ENCODE data around the gene UGT1A1.

Gene UGT1A1

GRCh38 chr2:233798335-233799086, 38.4 kb downstream of the UGT1A1 start:
- no peak overlapping the region for H3K9ac ChIP-seq (ENCODE audit: low read depth, low read length)
- H3K27me3 ChIP-seq (ENCODE audit: control insufficient read depth, insufficient read depth, low read length): no peaks in the 10 kb centered on the region
- peaks cover 6% of the 10 kb centered on the region for H3K9me3 ChIP-seq (ENCODE audit: control insufficient read depth, insufficient read depth, low read length)
- no peaks in the 10 kb centered on the region for H3K36me3 ChIP-seq (ENCODE audit: control insufficient read depth, insufficient read depth, low read length)
- H3K4me1 ChIP-seq (ENCODE audit: control insufficient read depth, insufficient read depth, low read length): no peaks in the 10 kb centered on the region
- H3K4me3 ChIP-seq (ENCODE audit: low read depth, low read length): no peak overlapping the region
- no peak overlapping the region for H3K27ac ChIP-seq (ENCODE audit: low read depth, low read length)

DNA sequence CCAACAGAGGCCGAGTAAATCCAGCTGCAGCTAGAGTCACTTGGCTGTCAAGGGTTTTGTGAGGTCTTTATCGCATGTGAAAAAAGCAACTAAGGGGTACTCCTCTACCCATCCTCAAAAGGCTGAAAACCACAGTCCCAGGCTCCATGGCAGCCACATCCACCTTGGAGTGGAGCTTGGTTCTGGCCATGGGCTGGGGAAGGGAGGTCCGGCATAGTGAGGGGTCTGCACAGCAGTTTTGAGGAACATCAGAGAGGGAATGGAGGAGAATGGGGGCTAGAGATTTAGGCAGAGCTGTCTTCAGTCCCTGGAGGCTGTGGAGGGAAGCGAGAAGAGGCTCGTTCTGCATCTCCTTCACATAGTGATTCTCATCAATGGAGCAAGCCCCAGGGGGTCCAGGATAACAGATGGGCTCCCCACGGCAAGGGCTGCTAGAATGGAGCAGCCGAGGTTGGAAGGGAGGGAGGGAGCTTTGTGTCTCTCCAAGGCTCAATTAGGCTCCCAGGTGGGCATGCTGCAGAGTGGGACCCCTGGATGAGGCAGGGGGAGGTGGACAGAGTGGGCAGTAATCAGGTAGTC, 39.1 kb downstream of the UGT1A1 start:
- H3K4me1 ChIP-seq (ENCODE audit: control insufficient read depth, insufficient read depth, low read length): no peaks in the 10 kb centered on the region
- H3K36me3 ChIP-seq (ENCODE audit: control insufficient read depth, insufficient read depth, low read length): no peaks in the 10 kb centered on the region
- no peak overlapping the region for H3K27ac ChIP-seq (ENCODE audit: low read depth, low read length)
- H3K4me3 ChIP-seq (ENCODE audit: low read depth, low read length): no peak overlapping the region
- peaks cover 6% of the 10 kb centered on the region for H3K9me3 ChIP-seq (ENCODE audit: control insufficient read depth, insufficient read depth, low read length)
- H3K27me3 ChIP-seq (ENCODE audit: control insufficient read depth, insufficient read depth, low read length): no peaks in the 10 kb centered on the region
- no peak overlapping the region for H3K9ac ChIP-seq (ENCODE audit: low read depth, low read length)

- no peak overlapping the region for H3K27ac ChIP-seq (ENCODE audit: low read depth, low read length)
- H3K36me3 ChIP-seq (ENCODE audit: control insufficient read depth, insufficient read depth, low read length): no peaks in the 10 kb centered on the region
- no peak overlapping the region for H3K4me3 ChIP-seq (ENCODE audit: low read depth, low read length)
- H3K27me3 ChIP-seq (ENCODE audit: control insufficient read depth, insufficient read depth, low read length): no peaks in the 10 kb centered on the region
- no peak overlapping the region for H3K9ac ChIP-seq (ENCODE audit: low read depth, low read length)
- peaks cover 6% of the 10 kb centered on the region for H3K9me3 ChIP-seq (ENCODE audit: control insufficient read depth, insufficient read depth, low read length)
- no peaks in the 10 kb centered on the region for H3K4me1 ChIP-seq (ENCODE audit: control insufficient read depth, insufficient read depth, low read length)
Observed at GRCh38 chr2:233799716-233800115, 39.6 kb downstream of the UGT1A1 start.

GRCh38 chr2:233800208-233800607, 40.1 kb downstream of the UGT1A1 start:
- Histone ChIP-seq H3K9me3 (ENCODE audit: control insufficient read depth, insufficient read depth, low read length) (peaks cover 6% of the 10 kb centered on the region), H3K27ac (ENCODE audit: low read depth, low read length) (no peak overlapping the region), H3K4me3 (ENCODE audit: low read depth, low read length) (no peak overlapping the region), H3K4me1 (ENCODE audit: control insufficient read depth, insufficient read depth, low read length) (no peaks in the 10 kb centered on the region), H3K9ac (ENCODE audit: low read depth, low read length) (no peak overlapping the region), H3K27me3 (ENCODE audit: control insufficient read depth, insufficient read depth, low read length) (no peaks in the 10 kb centered on the region), H3K36me3 (ENCODE audit: control insufficient read depth, insufficient read depth, low read length) (no peaks in the 10 kb centered on the region)

GRCh38 chr2:233801357-233802131, 41.5 kb downstream of the UGT1A1 start:
- Histone ChIP-seq H3K9ac (ENCODE audit: low read depth, low read length) (no peak overlapping the region), H3K4me1 (ENCODE audit: control insufficient read depth, insufficient read depth, low read length) (no peaks in the 10 kb centered on the region), H3K36me3 (ENCODE audit: control insufficient read depth, insufficient read depth, low read length) (no peaks in the 10 kb centered on the region), H3K27ac (ENCODE audit: low read depth, low read length) (no peak overlapping the region), H3K4me3 (ENCODE audit: low read depth, low read length) (no peak overlapping the region), H3K9me3 (ENCODE audit: control insufficient read depth, insufficient read depth, low read length) (peaks cover 6% of the 10 kb centered on the region), H3K27me3 (ENCODE audit: control insufficient read depth, insufficient read depth, low read length) (no peaks in the 10 kb centered on the region)

GRCh38 chr2:233802132-233802815, 42.2 kb downstream of the UGT1A1 start:
- H3K4me1 ChIP-seq (ENCODE audit: control insufficient read depth, insufficient read depth, low read length): no peaks in the 10 kb centered on the region
- no peak overlapping the region for H3K27ac ChIP-seq (ENCODE audit: low read depth, low read length)
- no peaks in the 10 kb centered on the region for H3K27me3 ChIP-seq (ENCODE audit: control insufficient read depth, insufficient read depth, low read length)
- H3K36me3 ChIP-seq (ENCODE audit: control insufficient read depth, insufficient read depth, low read length): no peaks in the 10 kb centered on the region
- H3K4me3 ChIP-seq (ENCODE audit: low read depth, low read length): no peak overlapping the region
- H3K9me3 ChIP-seq (ENCODE audit: control insufficient read depth, insufficient read depth, low read length): peaks cover 6% of the 10 kb centered on the region
- H3K9ac ChIP-seq (ENCODE audit: low read depth, low read length): no peak overlapping the region

- H3K27ac ChIP-seq (ENCODE audit: low read depth, low read length): no peak overlapping the region
- H3K4me1 ChIP-seq (ENCODE audit: control insufficient read depth, insufficient read depth, low read length): no peaks in the 10 kb centered on the region
- H3K36me3 ChIP-seq (ENCODE audit: control insufficient read depth, insufficient read depth, low read length): no peaks in the 10 kb centered on the region
- no peak overlapping the region for H3K4me3 ChIP-seq (ENCODE audit: low read depth, low read length)
- H3K27me3 ChIP-seq (ENCODE audit: control insufficient read depth, insufficient read depth, low read length): no peaks in the 10 kb centered on the region
- H3K9ac ChIP-seq (ENCODE audit: low read depth, low read length): no peak overlapping the region
- no peaks in the 10 kb centered on the region; the same call in none of the 2 replicates for H3K9me3 ChIP-seq (ENCODE audit: control insufficient read depth, insufficient read depth, low read length)
Observed at GRCh38 chr2:233803292-233803911, 43.3 kb downstream of the UGT1A1 start.

- no peaks in the 10 kb centered on the region for H3K4me1 ChIP-seq (ENCODE audit: control insufficient read depth, insufficient read depth, low read length)
- H3K4me3 ChIP-seq (ENCODE audit: low read depth, low read length): no peak overlapping the region
- no peaks in the 10 kb centered on the region for H3K36me3 ChIP-seq (ENCODE audit: control insufficient read depth, insufficient read depth, low read length)
- H3K9ac ChIP-seq (ENCODE audit: low read depth, low read length): no peak overlapping the region
- H3K27me3 ChIP-seq (ENCODE audit: control insufficient read depth, insufficient read depth, low read length): no peaks in the 10 kb centered on the region
- H3K27ac ChIP-seq (ENCODE audit: low read depth, low read length): no peak overlapping the region
- H3K9me3 ChIP-seq (ENCODE audit: control insufficient read depth, insufficient read depth, low read length): no peaks in the 10 kb centered on the region; the same call in none of the 2 replicates
Observed at GRCh38 chr2:233803994-233804393, 43.9 kb downstream of the UGT1A1 start.

DNA sequence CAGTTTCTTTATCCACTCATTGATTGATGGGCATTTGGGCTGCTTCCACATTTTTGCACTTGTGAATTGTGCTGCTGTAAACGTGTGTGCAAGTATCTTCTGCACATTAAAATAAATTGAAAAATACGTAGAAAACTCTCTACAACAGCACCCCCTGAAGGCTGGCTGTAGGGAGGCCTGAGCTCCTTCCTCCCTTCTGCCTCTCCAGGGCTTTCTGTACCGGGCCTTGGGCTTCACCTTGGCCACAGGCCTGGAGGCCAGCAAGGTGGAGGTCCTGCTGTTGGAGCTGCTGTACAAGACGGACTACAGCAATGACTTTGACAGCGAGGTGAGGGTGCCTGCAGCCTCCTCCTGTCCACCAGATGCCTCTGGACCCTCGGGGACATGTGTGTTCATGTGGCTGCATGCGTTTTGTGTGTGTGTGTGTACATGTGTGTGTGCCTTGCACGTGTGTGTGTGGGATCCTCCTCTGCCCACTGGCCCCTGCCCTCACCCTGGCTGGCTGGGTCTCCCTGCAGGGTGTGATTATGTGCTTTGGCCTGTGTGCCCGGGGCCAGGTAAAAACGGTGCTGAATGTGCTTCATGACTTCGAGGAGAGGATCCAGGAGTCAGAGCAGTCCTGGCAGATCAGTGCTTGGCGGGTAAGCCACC, 47.3 kb downstream of the UGT1A1 start:
- no peak overlapping the region for H3K9ac ChIP-seq (ENCODE audit: low read depth, low read length)
- H3K4me3 ChIP-seq (ENCODE audit: low read depth, low read length): no peak overlapping the region
- H3K27ac ChIP-seq (ENCODE audit: low read depth, low read length): no peak overlapping the region
- no peaks in the 10 kb centered on the region for H3K4me1 ChIP-seq (ENCODE audit: control insufficient read depth, insufficient read depth, low read length)
- peaks cover 8% of the 10 kb centered on the region; the same call in 1 of the 2 replicates for H3K9me3 ChIP-seq (ENCODE audit: control insufficient read depth, insufficient read depth, low read length)
- no peaks in the 10 kb centered on the region for H3K36me3 ChIP-seq (ENCODE audit: control insufficient read depth, insufficient read depth, low read length)
- H3K27me3 ChIP-seq (ENCODE audit: control insufficient read depth, insufficient read depth, low read length): no peaks in the 10 kb centered on the region

Measured in HUES48 (cell line).